ENCODE data around the gene KIF1B. TPM values are rescaled to one million over a fixed set of nuclear protein-coding genes. Genes with fewer than 3 reads are reported as not detected.

The KIF1B gene
- total and polyA plus RNA-seq, 11 donors, result 25.0 to 137 (median 78.4) TPM

DNA sequence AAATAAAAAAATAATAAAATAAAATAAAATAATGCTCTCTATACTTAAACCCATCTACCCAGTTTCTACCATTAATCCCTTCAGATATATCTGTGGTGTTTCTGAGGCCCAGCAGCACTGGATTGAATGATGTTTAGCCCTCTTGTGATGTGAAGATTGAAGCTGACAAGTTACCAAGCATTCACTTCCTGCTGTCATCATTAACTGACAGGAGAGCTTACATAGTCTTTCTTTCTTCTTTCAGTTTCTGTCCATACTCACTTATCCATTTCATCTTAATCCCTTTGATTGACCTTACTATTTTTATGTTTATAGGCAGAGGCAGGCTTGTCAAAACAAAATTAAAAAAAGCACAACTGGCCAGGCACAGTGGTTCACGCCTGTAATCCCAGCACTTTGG, 149.7 kb downstream of the KIF1B start:
- intact Hi-C loops (cut with DNase I), result no loop called here
- Histone ChIP-seq H3K4me1 (peaks cover 0 to 6% (median 0%) of the 10 kb centered on the region in 12 donors), H3K36me3 (peaks cover 0 to 62% (median 47%) of the 10 kb centered on the region in 9 donors), H3K9me3 (no peaks in the 10 kb centered on the region), H3K27me3 (no peaks in the 10 kb centered on the region), H3K4me3 (no peak overlapping the region), H3K27ac (no peak overlapping the region)
- ATAC-seq, result no peak
- TF ChIP-seq POLR2A (IDR thresholded peaks at IDR 0.05), result no peak
- TF ChIP-seq, protein P1, sequence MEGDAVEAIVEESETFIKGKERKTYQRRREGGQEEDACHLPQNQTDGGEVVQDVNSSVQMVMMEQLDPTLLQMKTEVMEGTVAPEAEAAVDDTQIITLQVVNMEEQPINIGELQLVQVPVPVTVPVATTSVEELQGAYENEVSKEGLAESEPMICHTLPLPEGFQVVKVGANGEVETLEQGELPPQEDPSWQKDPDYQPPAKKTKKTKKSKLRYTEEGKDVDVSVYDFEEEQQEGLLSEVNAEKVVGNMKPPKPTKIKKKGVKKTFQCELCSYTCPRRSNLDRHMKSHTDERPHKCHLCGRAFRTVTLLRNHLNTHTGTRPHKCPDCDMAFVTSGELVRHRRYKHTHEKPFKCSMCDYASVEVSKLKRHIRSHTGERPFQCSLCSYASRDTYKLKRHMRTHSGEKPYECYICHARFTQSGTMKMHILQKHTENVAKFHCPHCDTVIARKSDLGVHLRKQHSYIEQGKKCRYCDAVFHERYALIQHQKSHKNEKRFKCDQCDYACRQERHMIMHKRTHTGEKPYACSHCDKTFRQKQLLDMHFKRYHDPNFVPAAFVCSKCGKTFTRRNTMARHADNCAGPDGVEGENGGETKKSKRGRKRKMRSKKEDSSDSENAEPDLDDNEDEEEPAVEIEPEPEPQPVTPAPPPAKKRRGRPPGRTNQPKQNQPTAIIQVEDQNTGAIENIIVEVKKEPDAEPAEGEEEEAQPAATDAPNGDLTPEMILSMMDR (IDR thresholded peaks at IDR 0.05), result no peak
- no peak for DNase-seq
- WGBS, 4 donors, result 87 to 94% (median 89%) methylated on average over 1 of the region's 1 CpG

DNA sequence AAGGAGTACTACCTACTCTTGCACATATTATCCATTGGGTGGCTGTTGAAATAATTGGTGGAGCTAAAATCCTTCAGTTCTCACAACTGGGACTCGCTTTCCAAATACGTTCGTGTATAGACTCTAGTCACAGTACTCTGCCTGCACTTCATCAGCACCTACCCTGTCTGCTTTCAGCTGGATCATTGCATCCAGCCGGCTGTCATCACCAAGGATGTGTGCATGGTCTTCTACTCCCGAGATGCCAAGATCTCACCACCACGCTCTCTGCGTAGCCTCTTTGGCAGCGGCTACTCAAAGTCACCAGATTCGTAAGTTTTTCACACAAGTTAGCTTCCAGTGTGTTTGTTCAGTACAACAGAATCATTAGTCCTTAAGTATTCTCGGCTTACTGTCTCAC, 151.1 kb downstream of the KIF1B start:
- peak; percentile 91 to 95 (median 95) for ATAC-seq
- Histone ChIP-seq H3K27ac (peak overlapping the region in 1 of 12 donors; percentile 47), H3K9me3 (no peaks in the 10 kb centered on the region), H3K36me3 (peaks cover 0 to 73% (median 55%) of the 10 kb centered on the region in 9 donors), H3K27me3 (no peaks in the 10 kb centered on the region), H3K4me1 (peaks cover 0 to 6% (median 0%) of the 10 kb centered on the region in 12 donors), H3K4me3 (no peak overlapping the region)
- intact Hi-C loops (cut with DNase I), result no loop called here
- 46 to 72% (median 57%) methylated on average over 10 of the region's 10 CpGs for WGBS, 4 donors
- DNase-seq, result peak in 3 of 5 donors; percentile 35 to 75 (median 71)
- no peak for TF ChIP-seq POLR2A (IDR thresholded peaks at IDR 0.05)

DNA sequence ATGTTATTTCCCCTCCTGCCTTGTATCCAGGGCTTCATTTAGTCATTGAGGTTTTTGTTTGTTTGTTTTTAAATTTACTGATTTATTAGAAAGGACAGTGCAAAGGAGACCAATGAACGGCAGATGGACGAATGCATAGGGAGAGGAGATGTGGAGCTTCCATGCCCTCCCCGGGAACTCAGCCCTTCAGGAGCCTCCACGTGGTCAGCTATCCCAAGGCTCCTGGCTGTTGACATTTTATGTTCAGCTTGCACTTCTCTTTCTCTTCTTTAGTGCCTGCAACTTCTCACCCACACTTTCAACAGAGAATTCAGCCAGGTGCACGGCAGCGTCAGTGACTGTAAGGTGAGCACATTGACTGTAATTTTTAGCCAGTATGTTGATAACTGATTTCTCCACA, 157.8 kb downstream of the KIF1B start:
- no peak for TF ChIP-seq POLR2A (IDR thresholded peaks at IDR 0.05)
- TF ChIP-seq, protein P1 (IDR thresholded peaks at IDR 0.05), result no peak
- H3K9me3 ChIP-seq, result no peaks in the 10 kb centered on the region
- peaks cover 0 to 95% (median 83%) of the 10 kb centered on the region in 9 donors for H3K36me3 ChIP-seq
- no peaks in the 10 kb centered on the region for H3K4me1 ChIP-seq
- DNase-seq (no peak), ATAC-seq (peak in 1 of 4 donors; percentile 28)
- WGBS, 4 donors, result 45 to 69% (median 62%) methylated on average over 6 of the region's 6 CpGs
- no peaks in the 10 kb centered on the region for H3K27me3 ChIP-seq
- H3K27ac ChIP-seq, result no peak overlapping the region
- no peak overlapping the region for H3K4me3 ChIP-seq
- intact Hi-C loops (cut with DNase I), result no loop called here

DNA sequence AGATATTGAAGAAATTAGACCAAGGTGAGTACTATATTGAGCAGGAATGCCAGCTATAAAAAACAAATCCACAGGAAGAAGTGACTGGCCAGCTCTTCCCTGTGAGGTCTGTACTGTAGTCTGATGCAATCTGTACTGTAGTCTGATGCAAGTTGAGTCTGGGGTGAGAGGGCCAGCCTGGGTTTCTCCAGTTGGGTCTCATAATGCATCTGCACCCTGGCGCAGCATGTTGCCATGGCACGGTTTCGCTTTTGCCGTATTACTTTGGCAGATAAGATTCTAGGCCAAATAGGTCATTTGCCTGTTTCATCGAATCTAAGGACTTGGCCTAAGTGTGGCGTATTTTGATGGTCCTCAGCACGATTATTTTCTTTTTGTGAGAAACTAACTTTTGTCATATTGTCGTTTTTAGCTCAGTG, 164.1 kb downstream of the KIF1B start:
- no peak overlapping the region for H3K27ac ChIP-seq
- intact Hi-C loops (cut with DNase I), result loop anchor here in 1 of 10 donors (10.0 kb wide), 1 partner anchor 120 kb away; no protein-coding TSS in a partner anchor
- ATAC-seq, result no peak
- H3K4me3 ChIP-seq, result no peak overlapping the region
- no peak for DNase-seq
- peaks cover 0 to 16% (median 5%) of the 10 kb centered on the region in 12 donors for H3K4me1 ChIP-seq
- no peaks in the 10 kb centered on the region for H3K27me3 ChIP-seq
- TF ChIP-seq, protein P1 (IDR thresholded peaks at IDR 0.05), result no peak
- no peak for TF ChIP-seq POLR2A (IDR thresholded peaks at IDR 0.05)
- peaks cover 0 to 81% (median 72%) of the 10 kb centered on the region in 9 donors for H3K36me3 ChIP-seq
- 93 to 96% (median 94%) methylated on average over 8 of the region's 8 CpGs for WGBS, 4 donors
- no peaks in the 10 kb centered on the region for H3K9me3 ChIP-seq
